HL-60 (cell line): ENCODE measurements around the gene TRIOBP.

Experiments
- DNase-seq, 2 experiments: peaks; one replicate each; pipeline ENCODE4 v3.0.0-alpha.2; 2010 to 2020; ENCODE audit warnings: low read depth in 1 of 2, low spot score in 1 of 2
- H3K27ac ChIP-seq: fragments of 250-450 bp; sonication (Bioruptor Pico); replicated peaks from 2 replicates; pipeline ENCODE4 v1.5.1; 2020; ENCODE audit warnings: mild to moderate bottlenecking, moderate library complexity
- H3K27me3 ChIP-seq: fragments of 250-450 bp; sonication (Bioruptor Pico); 2 replicates; pipeline ENCODE4 v1.5.1; 2021; ENCODE audit warnings: mild to moderate bottlenecking, moderate library complexity; ENCODE audit not compliant: insufficient read depth, poor library complexity, severe bottlenecking
- H3K4me3 ChIP-seq: replicated peaks from 2 replicates; pipeline ENCODE4 v1.5.1; 2011; ENCODE audit warnings: mild to moderate bottlenecking, control low read depth, low read length; ENCODE audit not compliant: insufficient read depth
- GABPA ChIP-seq: IDR thresholded peaks from 2 replicates; pipeline ENCODE4 v1.6.1; 2012; ENCODE audit warnings: low read depth
- POLR2AphosphoS5 ChIP-seq: IDR thresholded peaks from 2 replicates; pipeline ENCODE4 v1.6.1; 2012; ENCODE audit warnings: low read depth
- SPI1 ChIP-seq: IDR thresholded peaks from 2 replicates; pipeline ENCODE4 v1.6.1; 2012; ENCODE audit warnings: low read depth, mild to moderate bottlenecking, borderline replicate concordance
- TF ChIP-seq, protein P1 (sequence below): IDR thresholded peaks from 2 replicates; pipeline ENCODE4 v1.6.1; 2012; ENCODE audit warnings: low read depth; ENCODE audit not compliant: insufficient replicate concordance
- TF ChIP-seq, protein P2 (sequence below): IDR thresholded peaks from one replicate; pipeline ENCODE4 v1.5.1; 2011; ENCODE audit warnings: low read length, control low read depth, inconsistent platforms; ENCODE audit not compliant: insufficient read depth

Gene TRIOBP

DNA sequence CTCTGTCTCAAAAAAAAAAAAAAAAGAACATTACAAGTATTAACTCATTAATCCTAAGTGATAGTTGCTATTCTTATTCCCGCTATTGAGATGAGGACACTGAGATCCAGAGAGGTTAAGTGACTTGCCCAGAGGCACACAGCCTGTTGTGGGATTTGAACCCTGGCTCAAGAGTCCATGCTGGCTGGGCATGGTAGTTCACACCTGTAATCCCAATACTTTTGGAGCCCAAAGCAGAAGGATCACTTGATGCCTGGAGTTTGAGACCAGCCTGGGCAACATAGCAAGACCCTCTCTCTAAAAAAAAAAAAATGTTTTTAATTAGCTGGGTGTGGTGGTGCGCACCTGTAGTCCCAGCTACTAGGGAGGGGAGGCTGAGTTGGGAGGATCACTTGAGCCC is 115.0 kb downstream of the TRIOBP start:
- TF ChIP-seq, protein P1, sequence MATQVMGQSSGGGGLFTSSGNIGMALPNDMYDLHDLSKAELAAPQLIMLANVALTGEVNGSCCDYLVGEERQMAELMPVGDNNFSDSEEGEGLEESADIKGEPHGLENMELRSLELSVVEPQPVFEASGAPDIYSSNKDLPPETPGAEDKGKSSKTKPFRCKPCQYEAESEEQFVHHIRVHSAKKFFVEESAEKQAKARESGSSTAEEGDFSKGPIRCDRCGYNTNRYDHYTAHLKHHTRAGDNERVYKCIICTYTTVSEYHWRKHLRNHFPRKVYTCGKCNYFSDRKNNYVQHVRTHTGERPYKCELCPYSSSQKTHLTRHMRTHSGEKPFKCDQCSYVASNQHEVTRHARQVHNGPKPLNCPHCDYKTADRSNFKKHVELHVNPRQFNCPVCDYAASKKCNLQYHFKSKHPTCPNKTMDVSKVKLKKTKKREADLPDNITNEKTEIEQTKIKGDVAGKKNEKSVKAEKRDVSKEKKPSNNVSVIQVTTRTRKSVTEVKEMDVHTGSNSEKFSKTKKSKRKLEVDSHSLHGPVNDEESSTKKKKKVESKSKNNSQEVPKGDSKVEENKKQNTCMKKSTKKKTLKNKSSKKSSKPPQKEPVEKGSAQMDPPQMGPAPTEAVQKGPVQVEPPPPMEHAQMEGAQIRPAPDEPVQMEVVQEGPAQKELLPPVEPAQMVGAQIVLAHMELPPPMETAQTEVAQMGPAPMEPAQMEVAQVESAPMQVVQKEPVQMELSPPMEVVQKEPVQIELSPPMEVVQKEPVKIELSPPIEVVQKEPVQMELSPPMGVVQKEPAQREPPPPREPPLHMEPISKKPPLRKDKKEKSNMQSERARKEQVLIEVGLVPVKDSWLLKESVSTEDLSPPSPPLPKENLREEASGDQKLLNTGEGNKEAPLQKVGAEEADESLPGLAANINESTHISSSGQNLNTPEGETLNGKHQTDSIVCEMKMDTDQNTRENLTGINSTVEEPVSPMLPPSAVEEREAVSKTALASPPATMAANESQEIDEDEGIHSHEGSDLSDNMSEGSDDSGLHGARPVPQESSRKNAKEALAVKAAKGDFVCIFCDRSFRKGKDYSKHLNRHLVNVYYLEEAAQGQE, result no peak
- no peak for TF ChIP-seq POLR2AphosphoS5
- TF ChIP-seq GABPA, result no peak
- TF ChIP-seq, protein P2, sequence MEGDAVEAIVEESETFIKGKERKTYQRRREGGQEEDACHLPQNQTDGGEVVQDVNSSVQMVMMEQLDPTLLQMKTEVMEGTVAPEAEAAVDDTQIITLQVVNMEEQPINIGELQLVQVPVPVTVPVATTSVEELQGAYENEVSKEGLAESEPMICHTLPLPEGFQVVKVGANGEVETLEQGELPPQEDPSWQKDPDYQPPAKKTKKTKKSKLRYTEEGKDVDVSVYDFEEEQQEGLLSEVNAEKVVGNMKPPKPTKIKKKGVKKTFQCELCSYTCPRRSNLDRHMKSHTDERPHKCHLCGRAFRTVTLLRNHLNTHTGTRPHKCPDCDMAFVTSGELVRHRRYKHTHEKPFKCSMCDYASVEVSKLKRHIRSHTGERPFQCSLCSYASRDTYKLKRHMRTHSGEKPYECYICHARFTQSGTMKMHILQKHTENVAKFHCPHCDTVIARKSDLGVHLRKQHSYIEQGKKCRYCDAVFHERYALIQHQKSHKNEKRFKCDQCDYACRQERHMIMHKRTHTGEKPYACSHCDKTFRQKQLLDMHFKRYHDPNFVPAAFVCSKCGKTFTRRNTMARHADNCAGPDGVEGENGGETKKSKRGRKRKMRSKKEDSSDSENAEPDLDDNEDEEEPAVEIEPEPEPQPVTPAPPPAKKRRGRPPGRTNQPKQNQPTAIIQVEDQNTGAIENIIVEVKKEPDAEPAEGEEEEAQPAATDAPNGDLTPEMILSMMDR, result no peak
- no peak for TF ChIP-seq SPI1
- Histone ChIP-seq H3K27ac (no peak overlapping the region), H3K27me3 (no peaks in the 10 kb centered on the region), H3K4me3 (no peak overlapping the region)
- DNase-seq, result no peak

DNA sequence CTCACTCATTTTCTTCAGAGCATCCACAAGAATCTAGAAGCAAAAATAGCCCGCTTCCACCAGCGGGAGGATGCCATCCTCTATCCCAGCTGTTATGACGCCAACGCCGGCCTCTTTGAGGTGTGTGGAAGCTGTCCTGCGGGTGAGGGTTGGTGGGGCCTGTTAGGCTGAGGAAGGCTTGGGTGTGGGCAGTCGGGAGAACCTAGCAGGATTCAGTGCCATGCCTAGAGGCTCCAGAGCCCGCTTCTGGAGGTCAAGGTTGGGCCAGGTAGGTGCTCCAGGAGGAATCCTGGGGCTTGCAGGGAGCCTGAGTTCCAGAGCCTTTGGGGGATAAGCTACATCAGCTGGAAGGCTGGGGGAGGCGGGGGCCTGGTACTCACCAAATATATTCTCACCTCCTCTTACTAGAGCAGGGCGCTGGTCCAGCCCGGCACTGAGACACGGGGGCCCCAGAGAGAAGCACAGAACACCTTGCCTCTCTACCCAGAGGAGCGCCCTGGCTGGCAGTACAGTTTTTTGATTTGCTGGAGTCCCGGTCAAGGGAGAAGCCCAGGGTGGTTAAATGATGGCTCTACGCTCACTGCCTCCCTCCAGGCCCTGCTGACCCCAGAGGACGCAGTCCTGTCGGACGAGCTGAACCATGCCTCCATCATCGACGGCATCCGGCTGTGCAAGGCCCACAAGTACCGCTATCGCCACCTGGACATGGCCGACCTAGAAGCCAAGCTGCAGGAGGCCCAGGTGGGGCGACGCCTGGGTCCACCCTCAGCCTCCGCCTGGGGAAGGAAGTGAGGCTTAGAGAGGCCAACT is 116.2 kb downstream of the TRIOBP start:
- DNase-seq, result no peak
- H3K27ac ChIP-seq, result no peak overlapping the region

DNA sequence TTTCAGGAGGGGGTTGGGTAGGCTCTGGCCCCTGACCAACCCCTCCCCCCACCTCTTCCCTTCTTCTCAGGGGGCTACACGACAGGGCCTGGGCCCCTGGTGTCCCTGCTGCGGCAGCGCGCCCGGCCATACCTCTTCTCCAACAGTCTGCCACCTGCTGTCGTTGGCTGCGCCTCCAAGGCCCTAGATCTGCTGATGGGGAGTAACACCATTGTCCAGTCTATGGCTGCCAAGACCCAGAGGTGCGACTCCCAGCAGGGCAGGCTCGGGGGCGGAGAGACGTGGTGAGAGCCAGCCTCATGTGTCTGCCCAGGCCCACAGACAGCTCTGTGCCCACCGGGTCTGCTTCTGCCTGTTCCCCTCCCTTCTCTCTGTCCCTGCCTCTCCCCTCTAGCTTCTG is 118.7 kb downstream of the TRIOBP start:
- no peak for DNase-seq
- no peak overlapping the region for H3K27ac ChIP-seq
- no peak for TF ChIP-seq POLR2AphosphoS5
- TF ChIP-seq, protein P2, result no peak
- no peak overlapping the region for H3K4me3 ChIP-seq
- H3K27me3 ChIP-seq, result peaks cover 2% of the 10 kb centered on the region

More for the DNA sequence above, 116.2 kb downstream of the TRIOBP start:
- TF ChIP-seq POLR2AphosphoS5 (no peak), SPI1 (no peak), GABPA (no peak)
- TF ChIP-seq, protein P2, result no peak
- TF ChIP-seq, protein P1, result no peak
- Histone ChIP-seq H3K27me3 (no peaks in the 10 kb centered on the region), H3K4me3 (no peak overlapping the region)
